CD14-positive monocyte (primary cell): ENCODE measurements around the gene PLA2G4F. TPM values are rescaled to one million over a fixed set of nuclear protein-coding genes. Genes with fewer than 3 reads are reported as not detected.

Source experiments
- DNase-seq, 3 donors: peaks; one replicate each; pipeline ENCODE4 v3.0.0-alpha.2; 2011 to 2022
- H2AFZ ChIP-seq: 2 replicates; pipeline ENCODE4 v1.6.0; 2012; ENCODE audit warnings: mild to moderate bottlenecking, low read depth, low read length, inconsistent platforms; ENCODE audit not compliant: insufficient read depth, poor library complexity, severe bottlenecking
- H3K27ac ChIP-seq, 2 donors: 1 replicate in 1 of 2; 2 replicates in 1 of 2; pipeline ENCODE4 v1.5.1; 2012 to 2013; ENCODE audit warnings: low read length in 2 of 2, control low read depth in 1 of 2, inconsistent platforms in 1 of 2, low read depth in 1 of 2, mild to moderate bottlenecking in 1 of 2
- H3K27me3 ChIP-seq, 2 donors: one replicate each; pipeline versions ENCODE4 v1.6.0 to v1.6.1; 2011 to 2013; ENCODE audit warnings: low read length in 2 of 2; ENCODE audit not compliant: control insufficient read depth in 2 of 2, insufficient read depth in 2 of 2
- H3K36me3 ChIP-seq, 2 donors: replicated peaks in 1 of 2; 1 replicate in 1 of 2; 2 replicates in 1 of 2; pipeline versions ENCODE4 v1.5.1 to v1.6.1; 2012 to 2013; ENCODE audit warnings: low read length in 2 of 2, control low read depth in 1 of 2, inconsistent platforms in 1 of 2, mild to moderate bottlenecking in 1 of 2; ENCODE audit not compliant: insufficient read depth in 2 of 2, control insufficient read depth in 1 of 2
- H3K4me1 ChIP-seq, 2 donors: 1 replicate in 1 of 2; 2 replicates in 1 of 2; pipeline versions ENCODE4 v1.5.1 to v1.6.1; 2012 to 2013; ENCODE audit warnings: low read length in 2 of 2, control low read depth in 1 of 2, inconsistent platforms in 1 of 2, mild to moderate bottlenecking in 1 of 2, moderate library complexity in 1 of 2; ENCODE audit not compliant: insufficient read depth in 2 of 2, control insufficient read depth in 1 of 2
- H3K4me2 ChIP-seq: replicated peaks from 2 replicates; pipeline ENCODE3; 2012; ENCODE audit warnings: low read length, moderate library complexity, mild to moderate bottlenecking; ENCODE audit not compliant: poor library complexity, severe bottlenecking; ENCODE audit errors: extremely low read depth
- H3K4me3 ChIP-seq, 3 experiments: fragments of 200-600 bp in 1 of 3; sonication (generic) in 1 of 3; replicated peaks in 1 of 3; 1 replicate in 2 of 3; 2 replicates in 1 of 3; pipeline ENCODE4 v1.5.1; 2011 to 2013; ENCODE audit warnings: low read length in 3 of 3, mild to moderate bottlenecking in 3 of 3, control low read depth in 2 of 3, low read depth in 2 of 3, inconsistent platforms in 1 of 3, moderate library complexity in 1 of 3
- H3K79me2 ChIP-seq: 2 replicates; pipeline ENCODE4 v1.6.0; 2012; ENCODE audit warnings: mild to moderate bottlenecking, control low read depth, inconsistent platforms, low read length, moderate library complexity; ENCODE audit not compliant: insufficient read depth
- H3K9ac ChIP-seq: 2 replicates; pipeline ENCODE4 v1.6.0; 2017; ENCODE audit warnings: low read length, mild to moderate bottlenecking; ENCODE audit not compliant: insufficient read depth, poor library complexity, severe bottlenecking
- H3K9me3 ChIP-seq, 2 donors: replicated peaks in 1 of 2; 1 replicate in 1 of 2; 2 replicates in 1 of 2; pipeline versions ENCODE4 v1.5.1 to v1.6.1; 2012 to 2013; ENCODE audit warnings: low read length in 2 of 2, control low read depth in 1 of 2; ENCODE audit not compliant: control insufficient read depth in 1 of 2, insufficient read depth in 1 of 2
- H4K20me1 ChIP-seq: 2 replicates; pipeline ENCODE4 v1.6.0; 2012; ENCODE audit warnings: mild to moderate bottlenecking, low read length, control low read depth, moderate library complexity; ENCODE audit not compliant: insufficient read depth
- H3K27ac Mint-ChIP-seq, 7 donors: one replicate each; pipeline ENCODE4 v1.8.0; 2020; ENCODE audit warnings: mild to moderate bottlenecking in 7 of 7, mixed read lengths in 7 of 7, moderate library complexity in 6 of 7, inconsistent platforms in 2 of 7
- H3K27me3 Mint-ChIP-seq, 3 donors: one replicate each; pipeline ENCODE4 v1.8.0; 2021 to 2022; ENCODE audit warnings: low read depth in 3 of 3, mild to moderate bottlenecking in 3 of 3, mixed read lengths in 3 of 3, moderate library complexity in 3 of 3, inconsistent platforms in 1 of 3
- H3K36me3 Mint-ChIP-seq, 2 donors: one replicate each; pipeline ENCODE4 v1.8.0; 2020; ENCODE audit warnings: mixed read lengths in 2 of 2, inconsistent platforms in 1 of 2, mild to moderate bottlenecking in 1 of 2
- H3K4me1 Mint-ChIP-seq: one replicate; pipeline ENCODE4 v1.8.0; 2020; ENCODE audit warnings: mild to moderate bottlenecking, mixed read lengths
- H3K4me3 Mint-ChIP-seq, 2 donors: one replicate each; pipeline ENCODE4 v1.8.0; 2020; ENCODE audit warnings: mild to moderate bottlenecking in 2 of 2, mixed read lengths in 2 of 2, moderate library complexity in 1 of 2
- H3K9me3 Mint-ChIP-seq, 7 donors: one replicate each; pipeline ENCODE4 v1.8.0; 2020 to 2022; ENCODE audit warnings: mixed read lengths in 7 of 7, mild to moderate bottlenecking in 6 of 7, moderate library complexity in 6 of 7, inconsistent platforms in 2 of 7
- CTCF ChIP-seq: fragments of 200-600 bp; IDR thresholded peaks from one replicate; pipeline ENCODE4 v1.8.0; 2022; ENCODE audit warnings: antibody characterized with exemption, mild to moderate bottlenecking
- WGBS: methylation state at CpG from one replicate; pipeline ENCODE4 v1.1.5; 2013; ENCODE audit warnings: missing lambda C conversion rate; ENCODE audit not compliant: insufficient coverage; 5-methylcytosine and 5-hydroxymethylcytosine counted together
- intact Hi-C, 2 donors: fragments of 100-400 bp; cut with micrococcal nuclease; formaldehyde crosslinking; loops; one replicate each; pipeline versions ENCODE4 v1.15.0 to v1.15.1; 2023
- polyA plus RNA-seq, 3 donors: library from polyadenylated mRNA; depleted of rRNA in 1 of 3; unstranded in 2 of 3; stranded (reverse) in 1 of 3; fragments of 300-500 nt in 2 of 3; fragments of >200 nt in 1 of 3; fragmentation: Illumina TruSeq in 2 of 3; gene quantifications; 1 replicate in 2 of 3; 2 replicates in 1 of 3; pipeline ENCODE4 v1.2.3, GENCODE V29; 2012 to 2021

Gene PLA2G4F
- polyA plus RNA-seq, 3 donors, result not detected

- 90% methylated on average over 6 of the region's 6 CpGs for WGBS
- Histone ChIP-seq H3K9ac (no peak within 1 kb of the TSS), H3K79me2 (no peaks in the 10 kb centered on the region), H3K36me3 (no peaks in the 10 kb centered on the region), H3K9me3 (no peaks in the 10 kb centered on the region), H3K27ac (no peak within 1 kb of the TSS), H3K27me3 (no peaks in the 10 kb centered on the region), H3K4me2 (no peak within 1 kb of the TSS), H3K4me1 (no peaks in the 10 kb centered on the region), H3K4me3 (no peak within 1 kb of the TSS), H4K20me1 (no peaks in the 10 kb centered on the region), H2AFZ (no peak within 1 kb of the TSS)
- no peak for DNase-seq
- H3K36me3 Mint-ChIP-seq, result no peaks in the 10 kb centered on the region
- intact Hi-C loops, result no loop called here
- H3K9me3 Mint-ChIP-seq, result peaks cover 0 to 3% (median 0%) of the 10 kb centered on the region in 7 donors
- no peak within 1 kb of the TSS for H3K4me3 Mint-ChIP-seq
- peaks cover 6% of the 10 kb centered on the region for H3K4me1 Mint-ChIP-seq
- H3K27me3 Mint-ChIP-seq, result peaks cover 2 to 10% (median 3%) of the 10 kb centered on the region in 3 donors
- no peak for TF ChIP-seq CTCF
- H3K27ac Mint-ChIP-seq, result no peak within 1 kb of the TSS
These were observed 61.9 kb downstream of the PLA2G4F start, which contains the start of gene PLA2G4D for GRCh38 chr15:42094512-42094963. TSS of gene PLA2G4D (minus strand) at chr15:42094562. CDS start at chr15:42094459, 103 bp downstream.

GRCh38 chr15:42093966-42094365 is 62.5 kb downstream of the PLA2G4F start:
- no peaks in the 10 kb centered on the region for H3K4me1 ChIP-seq
- DNase-seq, result no peak
- H3K27ac ChIP-seq, result no peak overlapping the region
- no peaks in the 10 kb centered on the region for H4K20me1 ChIP-seq
- Mint-ChIP-seq H3K27ac (no peak overlapping the region), H3K27me3 (peaks cover 4 to 12% (median 6%) of the 10 kb centered on the region in 3 donors), H3K4me1 (peaks cover 8% of the 10 kb centered on the region), H3K9me3 (peaks cover 0 to 3% (median 0%) of the 10 kb centered on the region in 7 donors), H3K4me3 (no peak overlapping the region), H3K36me3 (no peaks in the 10 kb centered on the region)
- H3K36me3 ChIP-seq, result no peaks in the 10 kb centered on the region
- WGBS, result 90% methylated on average over 4 of the region's 7 CpGs
- no peaks in the 10 kb centered on the region for H3K27me3 ChIP-seq
- H3K79me2 ChIP-seq, result no peaks in the 10 kb centered on the region
- no peaks in the 10 kb centered on the region for H3K9me3 ChIP-seq
- H3K4me2 ChIP-seq, result no peak overlapping the region
- intact Hi-C loops, result no loop called here
- TF ChIP-seq CTCF, result no peak
- no peak overlapping the region for H2AFZ ChIP-seq
- no peak overlapping the region for H3K4me3 ChIP-seq
- H3K9ac ChIP-seq, result no peak overlapping the region
